GM12878 (cell line): Measurements from ENCODE around the gene CTSC. TPM values are rescaled to one million over a fixed set of nuclear protein-coding genes. Genes with fewer than 3 reads are reported as not detected.

Experiments used
- ATAC-seq: fragments of 200-7000 bp; cut with Tn5 transposase; 3 replicates; pipeline ENCODE4 v1.9.1; 2020; ENCODE audit warnings: mild to moderate bottlenecking, moderate library complexity
- BruUV-seq: library from RNA; stranded (reverse); fragments of 400-500 nt; replicated peaks from 2 replicates; lab custom pipeline; 2021; lab: Mats Ljungman, UMichigan
- CTCF ChIA-PET: fragments of 300-600 bp; sonication (Branson Sonifier 250); formaldehyde crosslinking; extraction: SDS; loops from one replicate; lab custom pipeline; 2021; ENCODE audit warnings: inconsistent platforms; lab: Yijun Ruan, JAX
- POLR2A ChIA-PET: fragments of 350-600 bp; formaldehyde crosslinking; extraction: SDS; loops from one replicate; lab custom pipeline; 2021; ENCODE audit warnings: inconsistent platforms; lab: Charles Lee
- RAD21 ChIA-PET: fragments of 300-600 bp; sonication (Branson Sonifier 250); formaldehyde crosslinking; loops from one replicate; lab custom pipeline; 2023; ENCODE audit warnings: antibody characterized with exemption; ENCODE audit not compliant: unreplicated experiment; lab: Charles Lee
- SMC1A ChIA-PET: fragments of 300-600 bp; sonication (Branson Sonifier 250); formaldehyde crosslinking; loops from one replicate; lab custom pipeline; 2023; ENCODE audit not compliant: unreplicated experiment, uncharacterized antibody; lab: Charles Lee
- DNase-seq: peaks from one replicate; pipeline ENCODE4 v3.0.0-alpha.2; 2011; ENCODE audit warnings: low read depth, low spot score
- FAIRE-seq: peaks from 3 replicates; lab custom pipeline; 2011; peaks lifted over from hg19 to GRCh38; lab: Jason Lieb, UNC
- H2AFZ ChIP-seq: 2 replicates; pipeline ENCODE4 v1.6.0; 2011; ENCODE audit warnings: low read depth, low read length, control low read depth; ENCODE audit not compliant: control insufficient read depth
- H3K27ac ChIP-seq: 2 replicates; pipeline ENCODE4 v1.5.1; 2011; ENCODE audit warnings: control low read depth; ENCODE audit not compliant: control insufficient read depth, insufficient read depth
- H3K27me3 ChIP-seq, 2 experiments: replicated peaks in 1 of 2; 2 replicates each; pipeline versions ENCODE4 v1.6.0 to v1.6.1; 2011; ENCODE audit warnings: low read length in 1 of 2; ENCODE audit not compliant: control insufficient read depth in 2 of 2, insufficient read depth in 2 of 2
- H3K36me3 ChIP-seq, 2 experiments: 2 replicates each; pipeline ENCODE4 v1.5.1; 2011; ENCODE audit warnings: low read length in 1 of 2; ENCODE audit not compliant: control insufficient read depth in 2 of 2, insufficient read depth in 2 of 2
- H3K4me1 ChIP-seq: 2 replicates; pipeline ENCODE4 v1.6.1; 2011; ENCODE audit warnings: mild to moderate bottlenecking, low read length, moderate library complexity, mixed read lengths; ENCODE audit not compliant: control insufficient read depth, insufficient read depth
- H3K4me2 ChIP-seq: 2 replicates; pipeline ENCODE4 v1.6.0; 2011; ENCODE audit warnings: control low read depth; ENCODE audit not compliant: control insufficient read depth, insufficient read depth
- H3K4me3 ChIP-seq: fragments of 200-600 bp; sonication (generic); 2 replicates; pipeline ENCODE4 v1.5.1; 2016
- H3K79me2 ChIP-seq: 2 replicates; pipeline ENCODE4 v1.6.0; 2011; ENCODE audit warnings: low read length; ENCODE audit not compliant: control insufficient read depth, insufficient read depth
- H3K9ac ChIP-seq: 2 replicates; pipeline ENCODE4 v1.8.0; 2011; ENCODE audit warnings: low read length, control low read depth, mixed read lengths; ENCODE audit not compliant: control insufficient read depth, insufficient read depth
- H3K9me3 ChIP-seq: replicated peaks from 3 replicates; pipeline ENCODE4 v1.5.1; 2011; ENCODE audit warnings: mild to moderate bottlenecking, low read length; ENCODE audit not compliant: control insufficient read depth, insufficient read depth
- H4K20me1 ChIP-seq: 2 replicates; pipeline ENCODE4 v1.6.0; 2011; ENCODE audit not compliant: control insufficient read depth, insufficient read depth
- BCL3 ChIP-seq: IDR thresholded peaks from 2 replicates; pipeline ENCODE4 v1.6.1; 2011; ENCODE audit warnings: borderline replicate concordance, low read depth, mild to moderate bottlenecking, moderate library complexity, low read length; ENCODE audit not compliant: insufficient read depth, poor library complexity, severe bottlenecking
- EZH2 ChIP-seq: IDR thresholded peaks from 2 replicates; pipeline ENCODE4 v1.6.1; 2012; ENCODE audit warnings: low read depth, mild to moderate bottlenecking, control low read depth, inconsistent platforms, low read length, borderline replicate concordance; ENCODE audit not compliant: control insufficient read depth
- HCFC1 ChIP-seq: fragments of 150-350 bp; IDR thresholded peaks from 2 replicates; pipeline ENCODE4 v1.6.1; 2014; ENCODE audit warnings: low read length
- TBL1XR1 ChIP-seq: IDR thresholded peaks from 2 replicates; pipeline ENCODE4 v1.6.1; 2012; ENCODE audit warnings: low read depth, low read length, improper control_type of control experiment
- WGBS: methylation state at CpG from one replicate; pipeline ENCODE4 v1.1.6; 2016; ENCODE audit warnings: low lambda C conversion rate; ENCODE audit not compliant: insufficient replicate concordance, insufficient coverage; ENCODE audit errors: missing lambda C conversion rate; 5-methylcytosine and 5-hydroxymethylcytosine counted together
- in situ Hi-C: fragments of 300-500 bp; cut with MboI; formaldehyde crosslinking; loops from 9 replicates; pipeline ENCODE4 v1.14.3; 2018; ENCODE audit warnings: mixed read lengths
- intact Hi-C: fragments of 100-400 bp; cut with micrococcal nuclease; formaldehyde crosslinking; loops from one replicate; pipeline ENCODE4 v1.14.2; 2022; ENCODE audit not compliant: unreplicated experiment
- polyA plus RNA-seq, 11 experiments: library from polyadenylated mRNA; depleted of rRNA in 4 of 11; unstranded in 6 of 11; stranded (reverse) in 5 of 11; fragments of >200 nt; fragmentation: Nextera tagmentation in 4 of 11; fragmentation: Illumina TruSeq in 1 of 11; extraction: Ambion mirVana in 4 of 11; extraction: Trizol in 1 of 11; gene quantifications; 1 replicate in 1 of 11; 2 replicates in 10 of 11; pipeline versions ENCODE4 v1.2.1 to v1.2.3, GENCODE V29; 2011 to 2016; ENCODE audit warnings: inconsistent platforms in 2 of 11, missing spikeins in 2 of 11, low read depth in 1 of 11
- total RNA-seq, 4 experiments: library from RNA; depleted of rRNA in 3 of 4; stranded (reverse); fragments of >200 nt in 3 of 4; fragmentation: Illumina TruSeq in 1 of 4; extraction: Trizol in 1 of 4; gene quantifications; 2 replicates each; pipeline versions ENCODE4 v1.2.1 to v1.2.3, GENCODE V29; 2013 to 2021

The CTSC gene
- total and polyA plus RNA-seq, 10 of the 15 experiments (the other 5 are each of a cell fraction or from before 2014, with no cell fraction given) = 289 to 1,123 (median 430) TPM

DNA sequence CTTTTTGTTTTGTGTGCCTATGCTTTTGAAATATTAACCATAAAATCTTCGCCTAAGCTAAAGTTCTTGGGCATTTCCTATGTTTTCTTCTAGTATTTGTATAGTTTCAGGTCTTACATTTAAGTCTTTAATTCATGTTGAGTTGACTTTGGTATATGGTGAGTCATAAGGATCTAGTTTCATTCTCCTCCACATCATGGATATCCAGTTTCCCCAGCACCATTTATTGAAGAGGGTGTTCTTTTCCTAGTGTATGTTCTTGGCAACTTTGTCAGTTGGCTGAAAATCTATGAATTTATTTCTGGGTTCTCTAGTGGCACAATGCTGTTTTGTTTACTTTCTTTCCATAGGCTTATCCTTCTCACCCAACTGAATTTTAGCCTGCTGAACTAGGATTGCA lies 49.0 kb downstream of the CTSC start:
- no peak for ATAC-seq
- in situ Hi-C loops = no loop called here
- TF ChIP-seq HCFC1 (no peak), EZH2 (no peak), BCL3 (no peak), TBL1XR1 (no peak)
- RAD21 ChIA-PET = interaction anchor here (0.9 to 1.0 kb wide), 2 partner anchors 8 to 40 kb away, joined by 3 read pairs; no protein-coding TSS in a partner anchor
- intact Hi-C loops = loop anchor here (5.0 kb wide), 1 partner anchor 51 kb away; no protein-coding TSS in a partner anchor
- no peak overlapping the region for H3K9ac ChIP-seq
- CTCF ChIA-PET = interaction anchor here (1.2 to 1.3 kb wide), 2 partner anchors 98 to 124 kb away, joined by 3 to 4 read pairs; no protein-coding TSS in a partner anchor
- no peaks in the 10 kb centered on the region for H3K4me1 ChIP-seq
- no peaks in the 10 kb centered on the region for H4K20me1 ChIP-seq
- no peaks in the 10 kb centered on the region for H3K27me3 ChIP-seq
- WGBS = 95% methylated on average over 1 of the region's 1 CpG
- H3K4me3 ChIP-seq = no peak overlapping the region
- POLR2A ChIA-PET = no interaction called here
- H3K27ac ChIP-seq = no peak overlapping the region
- no peak for DNase-seq
- SMC1A ChIA-PET = interaction anchor here (0.8 to 5.3 kb wide), 4 partner anchors 8 to 118 kb away, joined by 3 to 22 read pairs (median 4); no protein-coding TSS in a partner anchor
- no peaks in the 10 kb centered on the region for H3K79me2 ChIP-seq
- no peak overlapping the region for H3K4me2 ChIP-seq
- FAIRE-seq = no peak
- no peaks in the 10 kb centered on the region for H3K9me3 ChIP-seq
- peaks cover 1 to 13% of the 10 kb centered on the region in 2 experiments for H3K36me3 ChIP-seq
- H2AFZ ChIP-seq = no peak overlapping the region
- no TSS peak for BruUV-seq
